K562 (cell line): ENCODE measurements around the gene ZNF488. TPM values are rescaled to one million over a fixed set of nuclear protein-coding genes. Genes with fewer than 3 reads are reported as not detected.

Experiments
- ATF6 ChIP-seq: sonication (generic); formaldehyde crosslinking; IDR thresholded peaks from 2 replicates; pipeline ENCODE4 v1.4.0; 2020; ENCODE audit warnings: mild to moderate bottlenecking, missing genetic modification reagents
- FOXK2 ChIP-seq, 2 experiments: fragments of 450-650 bp; IDR thresholded peaks in 1 of 2; conservative IDR thresholded peaks in 1 of 2; 2 replicates each; pipeline ENCODE4 v1.6.1; 2016; ENCODE audit warnings: low read depth in 2 of 2, mild to moderate bottlenecking in 1 of 2
- FOXM1 ChIP-seq, 2 experiments: fragments of 450-650 bp in 1 of 2; sonication (generic) in 1 of 2; formaldehyde crosslinking in 1 of 2; IDR thresholded peaks; 2 replicates each; pipeline versions ENCODE4 v1.6.1 to v1.9.0; 2017 to 2022; ENCODE audit warnings: low read depth in 2 of 2, mild to moderate bottlenecking in 2 of 2, missing genetic modification reagents in 1 of 2, moderate library complexity in 1 of 2
- MLLT1 ChIP-seq, 2 experiments: fragments of 450-650 bp; IDR thresholded peaks; 2 replicates each; pipeline ENCODE4 v1.6.1; 2016
- PTTG1 ChIP-seq: fragments of 450-650 bp; IDR thresholded peaks from 2 replicates; pipeline ENCODE4 v1.6.1; 2016; ENCODE audit warnings: low read depth, mild to moderate bottlenecking, missing genetic modification characterization, missing compliant biosample characterization
- TAF7 ChIP-seq: fragments of 450-650 bp; IDR thresholded peaks from 2 replicates; pipeline ENCODE4 v1.6.1; 2016; ENCODE audit warnings: missing genetic modification characterization, missing compliant biosample characterization
- ZBTB34 ChIP-seq: fragments of 250-450 bp; sonication (Bioruptor Pico); IDR thresholded peaks from 2 replicates; pipeline ENCODE4 v1.8.0; 2021; ENCODE audit warnings: mild to moderate bottlenecking, moderate library complexity
- ZBTB40 ChIP-seq, 2 experiments: fragments of 450-650 bp in 1 of 2; sonication (generic) in 1 of 2; formaldehyde crosslinking in 1 of 2; IDR thresholded peaks; 2 replicates each; pipeline versions ENCODE4 v1.7.1 to v1.9.0; 2016 to 2022; ENCODE audit warnings: inconsistent platforms in 1 of 2, mild to moderate bottlenecking in 1 of 2, missing genetic modification reagents in 1 of 2
- ZNF212 ChIP-seq: fragments of 450-650 bp; formaldehyde crosslinking; IDR thresholded peaks from 2 replicates; pipeline ENCODE4 v1.4.0; 2020; ENCODE audit warnings: mild to moderate bottlenecking
- ZNF274 ChIP-seq: IDR thresholded peaks from 2 replicates; pipeline ENCODE4 v1.6.1; 2011; ENCODE audit warnings: low read depth, mild to moderate bottlenecking, low read length, moderate library complexity, borderline replicate concordance
- ZNF644 ChIP-seq: fragments of 200-800 bp; sonication (Bioruptor generic); IDR thresholded peaks from 2 replicates; pipeline ENCODE4 v1.6.1; 2016; ENCODE audit warnings: low read depth, missing genetic modification characterization, missing compliant biosample characterization
- polyA plus RNA-seq, 8 experiments: library from polyadenylated mRNA; depleted of rRNA in 4 of 8; stranded (reverse) in 5 of 8; unstranded in 3 of 8; fragments of >200 nt; fragmentation: Nextera tagmentation in 2 of 8; fragmentation: Illumina TruSeq in 1 of 8; extraction: Ambion mirVana in 2 of 8; extraction: Trizol in 1 of 8; gene quantifications; 2 replicates each; pipeline versions ENCODE4 v1.2.1 to v1.2.3, GENCODE V29; 2011 to 2014; ENCODE audit warnings: inconsistent platforms in 1 of 8, missing spikeins in 1 of 8
- total RNA-seq, 7 experiments: library from RNA; depleted of rRNA in 6 of 7; stranded (reverse); fragments of >200 nt in 6 of 7; fragmentation: Illumina TruSeq in 2 of 7; extraction: Trizol in 2 of 7; gene quantifications; 2 replicates each; pipeline versions ENCODE4 v1.2.1 to v1.2.3, GENCODE V29; 2011 to 2021; ENCODE audit warnings: low replicate concordance in 1 of 7

ZNF488 gene
- total and polyA plus RNA-seq, 9 of the 15 experiments (the other 6 are each of a cell fraction or from before 2014, with no cell fraction given): 0.03 to 0.09 (median 0.05) TPM; not detected in 3

- TF ChIP-seq FOXM1 (IDR thresholded peaks at IDR 0.05; ENCODE audit: low read depth): peak; percentile 65
- no peak for TF ChIP-seq FOXM1 (CRISPR knock-in tag; IDR thresholded peaks at IDR 0.05; ENCODE audit: low read depth)
- no peak for TF ChIP-seq PTTG1
- no peak for TF ChIP-seq ZNF644
- no peak for TF ChIP-seq ZBTB40 (IDR thresholded peaks at IDR 0.05)
- no peak for TF ChIP-seq ZBTB40 (CRISPR knock-in tag; IDR thresholded peaks at IDR 0.05)
- TF ChIP-seq ATF6: no peak
- peak in 1 of 2 experiments; percentile 42; a peak in 1 of 4 replicates for TF ChIP-seq FOXK2 (conservative IDR thresholded peaks at IDR 0.05 in 1 of 2, IDR thresholded peaks at IDR 0.05 in 1 of 2; ENCODE audit: low read depth in 2 of 2)
- no peak for TF ChIP-seq TAF7
- TF ChIP-seq ZBTB34 (CRISPR knock-in tag): no peak
- no peak for TF ChIP-seq ZNF212
- TF ChIP-seq MLLT1 (IDR thresholded peaks at IDR 0.05): no peak
- TF ChIP-seq ZNF274: no peak
Observed at GRCh38 chr10:47322300-47323061, 61.6 kb downstream of the ZNF488 start, which contains the start of gene GDF2 (continued).
